Astrocyte of the spinal cord (primary cell): ENCODE data around the gene SSBP3.

Source experiments
- DNase-seq: peaks from one replicate; pipeline ENCODE4 v3.0.0; 2011; ENCODE audit warnings: low read depth, low spot score
- H3K4me3 ChIP-seq: 2 replicates; pipeline ENCODE4 v1.5.1; 2011; ENCODE audit warnings: low read depth, mild to moderate bottlenecking, low read length, moderate library complexity
- CTCF ChIP-seq: IDR thresholded peaks from 2 replicates; pipeline ENCODE4 v1.5.1; 2012; ENCODE audit warnings: low read depth, mild to moderate bottlenecking, low read length, inconsistent platforms
- in situ Hi-C: cut with HindIII; loops from 2 replicates; pipeline ENCODE4 v1.10.0; 2017; ENCODE audit warnings: low sequenced_read_pairs

Gene SSBP3

GRCh38 chr1:54314696-54315095, 91.5 kb downstream of the SSBP3 start:
- TF ChIP-seq CTCF, result no peak
- in situ Hi-C loops, result no loop called here
- DNase-seq, result no peak
- H3K4me3 ChIP-seq, result no peak overlapping the region

- in situ Hi-C loops, result no loop called here
- no peak for TF ChIP-seq CTCF
- DNase-seq, result peak; percentile 72
- H3K4me3 ChIP-seq, result no peak overlapping the region
Observed at GRCh38 chr1:54312796-54313316, 93.3 kb downstream of the SSBP3 start.

GRCh38 chr1:54311506-54311905, 94.7 kb downstream of the SSBP3 start:
- TF ChIP-seq CTCF, result no peak
- in situ Hi-C loops, result no loop called here
- DNase-seq, result no peak
- H3K4me3 ChIP-seq, result no peak overlapping the region

GRCh38 chr1:54310439-54311328, 95.5 kb downstream of the SSBP3 start:
- H3K4me3 ChIP-seq, result no peak overlapping the region
- peak; percentile 64 for TF ChIP-seq CTCF
- in situ Hi-C loops, result no loop called here
- DNase-seq, result peak; percentile 29

- H3K4me3 ChIP-seq, result no peak overlapping the region
- DNase-seq, result no peak
- in situ Hi-C loops, result no loop called here
- no peak for TF ChIP-seq CTCF
Observed at GRCh38 chr1:54309631-54310366, 96.4 kb downstream of the SSBP3 start.

GRCh38 chr1:54307305-54307704, 98.9 kb downstream of the SSBP3 start:
- no peak for TF ChIP-seq CTCF

More at GRCh38 chr1:54307305-54307704, 98.9 kb downstream of the SSBP3 start:
- no peak overlapping the region for H3K4me3 ChIP-seq
- in situ Hi-C loops, result no loop called here
- DNase-seq, result no peak
